Cardiac fibroblast (primary cell): ENCODE data around the gene GATA5.

ENCODE experiments used
- DNase-seq, 2 donors: peaks; one replicate each; pipeline versions ENCODE4 v3.0.0 to v3.0.0-alpha.2; 2010; ENCODE audit warnings: low read depth in 2 of 2
- H3K4me3 ChIP-seq, 2 donors: replicated peaks in 1 of 2; 1 replicate in 1 of 2; 2 replicates in 1 of 2; pipeline ENCODE4 v1.5.1; 2011; ENCODE audit warnings: low read depth in 2 of 2, low read length in 2 of 2, mild to moderate bottlenecking in 2 of 2, moderate library complexity in 1 of 2
- TF ChIP-seq, protein P1 (sequence below): IDR thresholded peaks from one replicate; pipeline ENCODE4 v1.5.1; 2011; ENCODE audit warnings: low read depth, mild to moderate bottlenecking, low read length, inconsistent platforms

The GATA5 gene

DNA sequence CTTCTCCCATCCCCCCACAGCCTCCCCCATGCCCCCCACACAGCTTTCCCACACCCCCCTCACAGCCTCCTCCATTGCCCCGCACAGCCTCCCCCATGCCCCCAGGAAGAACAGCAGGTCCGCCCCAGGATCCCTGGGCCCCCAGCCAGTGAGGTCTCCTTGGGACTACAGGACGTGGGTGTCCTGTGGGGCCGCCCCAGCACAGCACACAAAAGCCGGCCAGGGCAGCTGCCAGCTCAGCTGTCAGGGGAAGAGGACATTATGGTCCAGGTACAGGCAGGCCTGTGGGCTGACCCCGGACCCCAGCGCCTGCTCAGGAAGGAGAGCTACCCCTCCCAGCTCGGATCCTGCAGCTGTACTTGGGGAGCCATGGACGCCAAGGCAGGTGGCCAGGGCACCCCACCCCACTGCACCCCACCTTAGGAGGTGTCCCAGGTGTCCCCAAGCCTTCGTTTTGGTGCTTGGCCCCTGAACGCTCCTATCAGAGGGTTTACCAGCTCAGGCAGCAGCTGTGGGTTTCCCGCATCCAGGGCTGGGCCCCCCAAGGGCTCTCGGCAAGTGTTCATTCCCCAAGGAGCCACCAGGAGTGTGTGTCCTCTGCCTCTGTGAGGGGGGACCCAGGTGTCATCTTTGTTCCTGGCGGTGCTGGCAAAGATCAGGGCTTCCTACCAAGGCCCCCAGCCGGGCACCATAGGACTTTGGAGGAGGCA lies 42.3 kb upstream of the GATA5 start:
- H3K4me3 ChIP-seq: no peak overlapping the region
- TF ChIP-seq, protein P1, sequence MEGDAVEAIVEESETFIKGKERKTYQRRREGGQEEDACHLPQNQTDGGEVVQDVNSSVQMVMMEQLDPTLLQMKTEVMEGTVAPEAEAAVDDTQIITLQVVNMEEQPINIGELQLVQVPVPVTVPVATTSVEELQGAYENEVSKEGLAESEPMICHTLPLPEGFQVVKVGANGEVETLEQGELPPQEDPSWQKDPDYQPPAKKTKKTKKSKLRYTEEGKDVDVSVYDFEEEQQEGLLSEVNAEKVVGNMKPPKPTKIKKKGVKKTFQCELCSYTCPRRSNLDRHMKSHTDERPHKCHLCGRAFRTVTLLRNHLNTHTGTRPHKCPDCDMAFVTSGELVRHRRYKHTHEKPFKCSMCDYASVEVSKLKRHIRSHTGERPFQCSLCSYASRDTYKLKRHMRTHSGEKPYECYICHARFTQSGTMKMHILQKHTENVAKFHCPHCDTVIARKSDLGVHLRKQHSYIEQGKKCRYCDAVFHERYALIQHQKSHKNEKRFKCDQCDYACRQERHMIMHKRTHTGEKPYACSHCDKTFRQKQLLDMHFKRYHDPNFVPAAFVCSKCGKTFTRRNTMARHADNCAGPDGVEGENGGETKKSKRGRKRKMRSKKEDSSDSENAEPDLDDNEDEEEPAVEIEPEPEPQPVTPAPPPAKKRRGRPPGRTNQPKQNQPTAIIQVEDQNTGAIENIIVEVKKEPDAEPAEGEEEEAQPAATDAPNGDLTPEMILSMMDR: no peak
- DNase-seq: no peak

DNA sequence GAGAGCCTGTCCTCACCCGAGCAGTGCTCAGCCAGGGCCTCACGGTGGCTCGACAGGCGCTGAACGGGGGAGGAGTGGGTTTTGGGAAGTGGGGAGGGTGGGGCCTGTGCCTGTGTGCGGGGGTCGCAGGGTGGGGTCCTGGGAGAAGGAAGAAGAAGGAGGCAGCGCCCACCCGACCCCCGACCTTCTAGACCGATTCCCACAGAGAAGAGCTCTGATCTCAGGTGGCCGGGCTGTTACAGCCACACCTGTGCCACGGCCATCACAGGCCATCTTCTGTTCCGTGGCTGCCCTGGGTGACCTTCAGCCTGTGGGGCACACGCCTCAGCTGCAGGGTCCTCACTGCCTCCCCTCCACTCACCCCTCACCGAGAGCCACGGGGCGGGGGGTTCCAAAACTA lies 41.4 kb upstream of the GATA5 start:
- TF ChIP-seq, protein P1: no peak
- no peak for DNase-seq
- no peak overlapping the region for H3K4me3 ChIP-seq

DNA sequence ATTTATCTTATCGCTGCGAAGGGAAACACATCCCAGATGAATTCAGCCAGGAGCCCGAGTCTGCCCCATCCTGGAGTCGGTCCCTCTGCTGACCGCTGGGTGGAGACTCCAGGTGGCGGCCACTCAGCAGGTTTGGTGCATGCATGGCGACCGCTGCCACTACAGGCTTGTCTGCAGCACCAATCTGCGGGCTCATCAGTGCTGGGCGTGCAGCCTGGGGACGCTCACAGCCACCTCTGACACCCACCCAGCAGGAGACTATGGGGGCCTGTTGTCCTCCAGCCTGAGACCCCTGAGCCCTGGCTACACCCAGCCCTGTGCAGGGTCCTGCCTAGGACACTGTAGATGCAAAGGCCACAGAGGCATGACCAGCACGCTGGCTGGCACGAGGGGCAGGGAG lies 40.5 kb upstream of the GATA5 start:
- H3K4me3 ChIP-seq: no peak overlapping the region
- TF ChIP-seq, protein P1: peak; percentile 38
- no peak for DNase-seq

DNA sequence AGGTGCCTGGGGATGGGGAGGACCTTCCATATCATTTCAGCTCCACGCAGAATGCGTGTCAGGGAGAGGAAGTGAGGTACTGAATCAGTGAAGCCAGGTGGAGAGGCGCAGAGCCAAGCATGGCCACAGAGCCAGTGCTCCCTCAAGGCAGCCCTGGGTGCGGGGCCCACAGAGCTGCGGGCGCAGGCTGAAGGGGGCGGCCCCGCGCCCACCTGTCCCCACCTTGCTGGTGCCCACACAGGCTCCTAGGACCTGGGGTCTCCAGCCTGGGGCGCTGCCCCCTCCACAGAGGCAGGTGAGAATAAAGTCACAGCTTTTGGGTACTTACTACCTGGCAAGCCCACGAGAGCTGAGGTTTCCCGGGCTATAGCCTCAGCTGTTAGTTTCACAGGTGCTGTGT lies 40.0 kb upstream of the GATA5 start:
- no peak overlapping the region for H3K4me3 ChIP-seq
- DNase-seq: no peak
- TF ChIP-seq, protein P1: no peak

DNA sequence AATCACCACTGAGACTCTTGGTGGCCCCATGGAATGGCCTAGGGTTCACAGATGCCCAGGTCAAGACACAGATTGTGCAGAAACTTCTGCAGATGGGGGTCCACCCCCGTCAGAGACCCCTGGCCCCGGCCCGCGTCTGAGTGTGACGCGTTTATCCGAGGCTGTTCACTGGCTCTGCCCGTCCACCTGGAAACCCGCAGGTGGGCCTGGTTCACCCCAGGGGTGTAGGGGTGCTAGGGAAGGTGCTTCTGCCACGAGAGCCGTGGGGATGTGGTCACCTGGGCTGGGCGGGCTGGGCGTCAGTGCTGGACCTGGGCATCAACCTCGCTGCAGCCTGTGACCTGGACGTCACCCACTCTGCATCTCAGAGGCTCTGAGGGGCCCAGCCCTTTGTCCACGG lies 39.5 kb upstream of the GATA5 start:
- H3K4me3 ChIP-seq: no peak overlapping the region
- TF ChIP-seq, protein P1: no peak
- no peak for DNase-seq

DNA sequence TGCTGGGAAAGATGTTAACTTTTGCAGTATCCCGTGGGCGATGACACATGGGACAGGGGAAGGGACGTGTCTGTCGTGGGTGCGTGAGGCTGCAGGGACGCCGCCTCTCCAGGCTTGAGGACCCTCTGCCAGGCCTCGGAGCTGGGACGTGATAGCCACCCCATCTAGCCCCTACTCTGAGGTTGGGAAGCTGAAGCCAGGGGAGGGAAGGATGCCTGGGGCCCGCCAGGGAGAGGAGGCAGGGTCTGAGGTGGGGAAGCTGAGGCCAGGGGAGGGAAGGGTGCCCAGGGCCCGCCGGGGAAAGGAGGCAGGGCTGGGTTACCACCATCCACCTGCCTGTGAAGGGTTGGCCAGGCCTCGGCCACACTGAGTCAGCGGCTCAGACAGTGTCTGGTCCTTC lies 38.2 kb upstream of the GATA5 start:
- DNase-seq: no peak
- no peak overlapping the region for H3K4me3 ChIP-seq
- TF ChIP-seq, protein P1: no peak
